Measurements from ENCODE around the gene MSI2. TPM values are rescaled to one million over a fixed set of nuclear protein-coding genes. Genes with fewer than 3 reads are reported as not detected.

Gene MSI2
- total and polyA plus RNA-seq, 2 donors, result 19.0 to 43.4 TPM

DNA sequence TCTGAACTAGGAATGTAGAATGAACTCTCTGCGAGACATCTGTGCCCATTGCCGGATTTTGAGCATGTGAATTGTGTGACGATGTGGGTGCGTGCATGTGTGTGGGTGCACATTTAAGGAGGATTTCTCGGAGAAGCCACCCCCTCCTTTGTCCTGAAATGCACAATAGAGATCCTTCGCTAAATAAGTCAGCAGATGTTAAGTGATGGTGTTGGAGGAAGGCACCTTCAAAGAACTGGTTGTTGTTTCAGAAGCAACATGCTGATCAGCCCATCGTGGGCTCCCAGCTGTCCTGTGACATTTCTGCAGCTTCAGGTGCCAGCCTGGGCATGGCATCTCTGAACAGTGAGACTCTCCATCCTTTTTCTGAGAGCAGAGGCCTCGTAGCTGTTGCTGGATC lies 194.9 kb downstream of the MSI2 start:
- peaks cover 2% of the 10 kb centered on the region for H3K36me3 ChIP-seq (ENCODE audit: insufficient read depth)
- no peak overlapping the region for H3K27ac ChIP-seq (ENCODE audit: low read depth)
- H3K4me3 ChIP-seq (ENCODE audit: low read depth, low read length), result no peak overlapping the region
- WGBS, result 93% methylated on average over 8 of the region's 8 CpGs
- no peaks in the 10 kb centered on the region for H3K4me1 ChIP-seq (ENCODE audit: insufficient read depth)
- DNase-seq (ENCODE audit: extremely low spot score), result no peak

DNA sequence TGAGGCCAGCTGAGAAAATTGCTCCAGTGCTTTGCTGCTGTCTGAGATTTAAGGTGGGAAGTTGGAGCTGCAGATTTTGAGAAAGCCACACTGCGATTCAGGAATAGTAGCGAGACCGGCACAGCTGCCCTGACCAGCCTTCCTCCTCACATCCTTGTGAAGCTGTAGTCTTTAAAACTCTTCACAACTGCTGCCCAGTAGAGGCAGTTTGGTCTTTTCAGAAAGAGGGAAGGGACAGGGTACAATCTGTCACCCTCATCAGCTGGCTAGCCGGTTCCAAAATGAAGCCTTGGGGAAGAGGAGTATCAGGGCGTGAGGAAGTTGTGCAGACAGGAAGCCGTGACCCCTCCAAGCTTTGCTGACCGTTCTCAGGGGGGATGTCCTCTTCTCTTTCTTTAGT lies 195.3 kb downstream of the MSI2 start:
- H3K4me1 ChIP-seq (ENCODE audit: insufficient read depth), result no peaks in the 10 kb centered on the region
- WGBS, result 84% methylated on average over 7 of the region's 7 CpGs

DNA sequence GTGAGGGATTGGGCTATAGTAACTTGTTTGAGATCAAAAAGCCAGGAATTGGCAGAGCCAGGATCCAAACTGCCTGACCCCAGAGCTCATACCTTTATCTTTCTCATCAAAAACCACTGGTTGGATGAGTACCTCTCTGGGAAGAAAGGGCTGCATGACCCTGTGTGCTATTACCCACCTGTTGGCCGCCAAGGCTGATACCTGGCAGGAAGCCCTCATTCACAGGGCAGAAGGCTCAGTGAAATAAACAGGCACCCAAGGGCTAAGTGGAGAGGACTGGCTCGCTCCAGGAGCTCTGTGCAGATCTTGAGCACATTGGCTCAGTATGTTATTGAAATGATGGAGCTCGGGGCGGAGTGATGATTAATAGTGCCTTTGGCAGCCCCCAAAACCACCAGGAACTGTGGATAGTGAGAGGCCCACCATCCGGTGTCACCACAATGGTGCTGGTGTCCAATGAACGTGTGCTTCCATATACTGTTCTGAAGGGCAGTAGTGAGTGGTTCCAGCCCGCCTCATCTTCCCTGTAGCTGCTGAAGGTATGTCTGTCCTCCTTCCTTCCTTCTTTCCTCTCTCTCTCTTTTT lies 197.6 kb downstream of the MSI2 start:
- Histone ChIP-seq H3K36me3 (ENCODE audit: insufficient read depth) (peaks cover 2% of the 10 kb centered on the region), H3K4me3 (ENCODE audit: low read depth, low read length) (no peak overlapping the region), H3K4me1 (ENCODE audit: insufficient read depth) (no peaks in the 10 kb centered on the region), H3K27ac (ENCODE audit: low read depth) (no peak overlapping the region)
- 88% methylated on average over 7 of the region's 7 CpGs for WGBS
- no peak for DNase-seq (ENCODE audit: extremely low spot score)

More for the DNA sequence above, 195.3 kb downstream of the MSI2 start:
- peaks cover 2% of the 10 kb centered on the region for H3K36me3 ChIP-seq (ENCODE audit: insufficient read depth)
- no peak for DNase-seq (ENCODE audit: extremely low spot score)
- H3K4me3 ChIP-seq (ENCODE audit: low read depth, low read length), result no peak overlapping the region
- H3K27ac ChIP-seq (ENCODE audit: low read depth), result no peak overlapping the region

DNA sequence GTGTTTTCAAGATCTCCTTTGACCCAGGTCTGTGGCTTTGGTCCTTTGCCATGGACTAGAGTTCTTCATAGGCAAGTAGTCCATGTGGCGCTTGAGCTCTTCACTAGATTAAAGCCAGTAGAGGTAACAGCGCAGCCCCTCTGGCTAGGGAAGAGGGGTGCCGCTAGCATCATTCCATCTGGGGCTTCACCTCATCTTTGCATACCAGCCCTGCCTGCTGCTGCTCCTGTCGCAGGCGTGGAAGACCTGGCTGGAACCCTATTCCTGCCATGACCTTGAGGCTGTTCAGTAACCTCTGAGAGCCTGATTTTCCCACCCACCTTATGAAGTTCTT lies 198.4 kb downstream of the MSI2 start:
- Histone ChIP-seq H3K4me3 (ENCODE audit: low read depth, low read length) (no peak overlapping the region), H3K27ac (ENCODE audit: low read depth) (no peak overlapping the region), H3K36me3 (ENCODE audit: insufficient read depth) (peaks cover 2% of the 10 kb centered on the region), H3K4me1 (ENCODE audit: insufficient read depth) (no peaks in the 10 kb centered on the region)
- DNase-seq (ENCODE audit: extremely low spot score), result no peak
- 94% methylated on average over 5 of the region's 5 CpGs for WGBS

DNA sequence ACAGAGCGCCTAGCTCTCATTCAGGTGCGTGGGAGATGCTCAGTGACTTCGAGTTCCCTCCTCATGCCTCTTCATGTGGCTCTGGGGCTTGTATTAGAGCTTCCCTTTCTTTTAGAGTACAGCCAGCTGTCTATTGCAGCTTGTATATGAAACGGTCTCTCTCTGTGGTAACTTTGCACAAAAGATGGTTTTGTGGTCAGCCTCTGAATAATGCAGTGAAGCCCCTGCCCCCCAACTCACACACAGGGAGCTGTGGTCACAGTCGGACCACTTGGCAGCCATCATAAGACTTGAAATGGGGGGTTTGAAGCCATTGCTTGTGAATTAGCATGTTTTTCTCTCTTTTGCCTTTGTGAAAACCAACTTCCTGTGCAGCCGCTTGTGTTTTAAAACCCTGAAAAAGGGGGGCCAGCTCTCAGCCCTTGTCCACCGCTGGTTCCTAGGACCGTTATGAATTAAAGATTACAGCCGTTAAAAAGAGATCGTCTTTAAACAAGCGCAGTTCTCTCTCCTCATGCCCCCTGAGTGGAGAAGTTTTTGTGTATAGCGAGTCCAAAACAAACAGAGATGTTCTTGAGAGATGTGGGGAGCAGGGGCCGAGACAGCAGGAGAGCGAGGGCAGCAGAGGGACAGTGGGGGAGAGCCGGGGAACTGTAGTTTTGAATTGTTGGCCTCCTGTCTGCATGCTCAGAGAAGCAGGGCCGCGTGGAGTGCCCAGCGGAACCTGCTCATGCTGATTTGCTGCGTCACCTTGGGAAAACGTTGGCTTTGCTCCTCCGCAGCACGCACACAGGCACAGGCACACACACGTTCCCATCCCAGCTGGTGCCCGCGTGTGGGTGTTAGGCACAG lies 199.0 kb downstream of the MSI2 start:
- no peak overlapping the region for H3K4me3 ChIP-seq (ENCODE audit: low read depth, low read length)
- no peak for DNase-seq (ENCODE audit: extremely low spot score)
- no peaks in the 10 kb centered on the region for H3K4me1 ChIP-seq (ENCODE audit: insufficient read depth)
- WGBS, result 57% methylated on average over 25 of the region's 25 CpGs
- no peak overlapping the region for H3K27ac ChIP-seq (ENCODE audit: low read depth)
- H3K36me3 ChIP-seq (ENCODE audit: insufficient read depth), result peaks cover 2% of the 10 kb centered on the region

DNA sequence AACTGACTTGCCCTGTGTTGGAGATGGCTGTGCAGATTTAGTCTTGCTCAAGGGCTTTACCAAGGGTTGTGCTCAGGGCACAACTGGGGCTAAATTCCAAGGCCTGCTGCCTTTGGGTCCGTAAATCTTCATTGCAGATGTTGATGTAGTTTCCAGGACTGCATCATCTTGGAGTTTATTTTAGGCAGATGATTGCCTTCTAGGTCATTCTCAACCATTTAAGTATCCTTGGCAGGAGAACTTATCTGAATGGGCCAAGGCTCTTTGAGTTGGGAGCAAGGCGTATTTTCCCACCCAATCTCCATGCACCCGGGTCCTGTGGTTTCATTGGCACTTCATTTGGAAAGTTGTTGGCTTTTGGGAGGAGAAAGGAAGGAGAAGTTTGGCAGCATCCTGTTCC lies 200.3 kb downstream of the MSI2 start:
- WGBS, result 61% methylated on average over 3 of the region's 3 CpGs
- DNase-seq (ENCODE audit: extremely low spot score), result no peak
- no peaks in the 10 kb centered on the region for H3K4me1 ChIP-seq (ENCODE audit: insufficient read depth)

DNA sequence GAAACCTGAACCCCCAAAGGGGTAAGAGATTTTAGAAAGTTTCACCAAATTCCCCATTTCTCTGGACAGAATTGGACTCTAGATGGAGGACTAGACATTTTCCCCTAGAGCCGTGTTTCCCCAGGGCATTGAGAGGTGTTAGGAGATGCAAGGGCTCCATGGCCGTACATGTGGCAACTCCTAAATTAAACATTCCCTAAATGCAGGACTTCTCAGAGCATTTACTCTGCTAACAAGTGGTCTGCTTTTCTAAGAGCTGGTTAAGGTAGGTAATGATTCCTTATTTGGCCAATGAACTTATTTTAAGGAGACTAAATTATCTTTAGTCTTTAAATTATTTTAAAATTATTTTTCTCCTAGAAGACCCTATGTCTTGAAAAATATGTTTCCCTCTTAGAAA lies 200.9 kb downstream of the MSI2 start:
- H3K36me3 ChIP-seq (ENCODE audit: insufficient read depth), result peaks cover under 1% of the 10 kb centered on the region
- H3K4me3 ChIP-seq (ENCODE audit: low read depth, low read length), result no peak overlapping the region
- no peak for DNase-seq (ENCODE audit: extremely low spot score)
- H3K4me1 ChIP-seq (ENCODE audit: insufficient read depth), result no peaks in the 10 kb centered on the region
- WGBS, result 97% methylated on average over 2 of the region's 2 CpGs
- H3K27ac ChIP-seq (ENCODE audit: low read depth), result no peak overlapping the region

More for the DNA sequence above, 200.3 kb downstream of the MSI2 start:
- Histone ChIP-seq H3K4me3 (ENCODE audit: low read depth, low read length) (no peak overlapping the region), H3K36me3 (ENCODE audit: insufficient read depth) (peaks cover 2% of the 10 kb centered on the region), H3K27ac (ENCODE audit: low read depth) (no peak overlapping the region)

DNA sequence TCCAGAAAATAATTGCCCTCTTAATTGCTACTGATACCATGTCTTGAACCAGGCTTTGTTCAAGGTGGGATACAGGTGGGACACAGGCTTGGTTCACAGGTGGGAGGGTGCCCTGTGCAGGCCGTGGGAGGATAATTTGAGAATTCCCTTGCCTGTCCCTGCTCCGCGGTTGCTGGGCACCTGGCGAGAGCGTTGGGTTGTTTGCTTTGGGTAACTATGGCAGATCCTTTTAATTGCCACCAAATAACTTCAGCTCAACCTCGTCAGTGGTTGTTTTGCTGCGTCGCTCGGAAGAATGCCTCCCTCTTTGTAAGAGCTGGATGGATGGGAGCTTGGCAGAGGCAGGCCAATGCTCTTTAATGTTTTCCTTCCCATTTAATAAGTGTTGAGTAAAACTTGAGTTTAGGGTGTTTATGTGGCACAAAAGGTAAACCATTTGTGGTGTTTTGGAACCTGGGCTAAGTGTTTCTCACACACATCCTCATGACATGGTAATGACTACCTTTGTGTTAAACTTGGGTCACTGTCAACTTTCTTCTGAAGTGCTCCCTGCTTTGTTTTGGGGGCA lies 202.5 kb downstream of the MSI2 start:
- 96% methylated on average over 9 of the region's 9 CpGs for WGBS
- H3K4me1 ChIP-seq (ENCODE audit: insufficient read depth), result no peaks in the 10 kb centered on the region
- no peak overlapping the region for H3K27ac ChIP-seq (ENCODE audit: low read depth)
- no peak for DNase-seq (ENCODE audit: extremely low spot score)
- H3K36me3 ChIP-seq (ENCODE audit: insufficient read depth), result no peaks in the 10 kb centered on the region
- H3K4me3 ChIP-seq (ENCODE audit: low read depth, low read length), result no peak overlapping the region

DNA sequence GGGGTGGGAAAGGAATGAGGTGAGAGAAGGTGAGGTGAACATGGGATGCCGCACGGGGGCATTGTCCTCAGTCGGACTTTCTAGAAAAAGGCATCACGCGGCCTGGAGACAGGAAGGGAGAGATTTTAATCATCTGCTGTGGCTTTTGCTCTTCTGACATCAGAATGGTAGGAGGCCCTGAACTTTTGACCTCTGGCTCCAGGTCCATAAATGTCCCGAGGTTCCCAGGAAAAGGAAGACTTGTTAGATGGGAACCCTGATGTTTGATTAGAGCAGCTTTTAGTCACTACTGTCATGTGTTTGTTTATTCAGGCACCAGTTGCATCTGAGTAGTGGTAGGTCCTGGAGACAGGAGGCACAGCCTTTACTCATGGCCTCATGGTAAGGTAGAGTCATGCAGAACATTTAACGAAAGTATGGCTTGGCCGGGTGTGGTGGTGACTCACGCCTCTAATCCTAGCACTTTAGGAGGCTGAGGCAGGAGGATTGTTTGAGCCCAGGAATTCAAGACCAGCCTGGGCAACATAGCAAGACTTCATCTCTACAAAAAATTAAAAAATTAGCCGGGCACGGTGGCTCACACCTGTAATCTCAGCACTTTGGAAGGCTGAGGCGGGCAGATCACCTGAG lies 203.1 kb downstream of the MSI2 start:
- WGBS, result 79% methylated on average over 12 of the region's 12 CpGs
- Histone ChIP-seq H3K27ac (ENCODE audit: low read depth) (no peak overlapping the region), H3K36me3 (ENCODE audit: insufficient read depth) (no peaks in the 10 kb centered on the region), H3K4me1 (ENCODE audit: insufficient read depth) (no peaks in the 10 kb centered on the region), H3K4me3 (ENCODE audit: low read depth, low read length) (no peak overlapping the region)
- DNase-seq (ENCODE audit: extremely low spot score), result no peak

DNA sequence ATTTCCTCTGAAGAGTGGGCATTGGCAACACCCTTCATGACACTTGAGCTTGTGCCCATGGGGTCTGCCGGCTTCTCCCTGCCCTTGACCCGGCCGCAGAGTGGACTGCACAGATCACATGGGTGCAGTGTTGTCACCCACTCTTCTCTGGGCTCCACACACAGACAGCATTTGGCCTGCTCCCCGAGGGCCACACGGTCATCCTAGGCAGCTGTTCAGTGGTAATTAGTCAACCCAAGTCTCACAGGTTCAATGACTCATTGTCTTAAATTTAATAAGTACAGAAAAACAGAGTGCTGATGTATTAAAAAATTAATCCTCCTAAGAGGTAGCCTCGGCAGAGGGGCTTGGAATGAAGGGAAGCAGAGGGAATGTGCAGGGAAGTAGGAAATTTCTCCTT lies 204.8 kb downstream of the MSI2 start:
- 92% methylated on average over 6 of the region's 6 CpGs for whole genome bisulfite sequencing

DNA sequence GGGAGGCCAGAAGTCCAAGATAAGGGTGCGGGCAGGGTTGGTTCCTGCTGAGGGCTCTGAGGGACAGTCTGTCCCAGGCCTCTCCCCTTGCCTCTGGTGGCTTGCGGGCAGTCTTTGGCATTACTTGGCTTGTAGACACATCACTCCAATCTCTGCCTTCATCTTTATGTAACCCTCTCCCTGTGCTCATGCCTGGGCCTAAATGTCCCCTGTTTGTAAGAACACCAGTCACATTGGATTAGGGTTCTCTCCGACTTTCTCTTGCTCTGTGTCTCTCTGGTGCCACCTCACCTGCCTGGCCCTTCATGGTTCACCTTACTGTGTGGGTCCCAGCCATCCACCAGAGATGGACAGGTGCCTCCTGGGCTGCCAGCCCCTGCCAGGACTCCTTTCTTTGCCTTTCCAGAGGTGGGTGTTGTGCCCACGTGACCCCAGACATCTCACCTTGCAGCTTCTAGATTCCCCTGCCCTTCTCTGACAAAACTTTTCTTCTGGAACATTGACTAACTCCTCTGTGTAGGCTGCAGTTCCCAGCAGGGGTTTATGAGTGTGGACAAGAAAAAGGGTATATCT lies 205.8 kb downstream of the MSI2 start:
- H3K36me3 ChIP-seq (ENCODE audit: insufficient read depth), result no peaks in the 10 kb centered on the region
- no peak for DNase-seq (ENCODE audit: extremely low spot score)
- 82% methylated on average over 4 of the region's 4 CpGs for WGBS
- no peak overlapping the region for H3K4me3 ChIP-seq (ENCODE audit: low read depth, low read length)
- no peaks in the 10 kb centered on the region for H3K4me1 ChIP-seq (ENCODE audit: insufficient read depth)
- no peak overlapping the region for H3K27ac ChIP-seq (ENCODE audit: low read depth)

More for the DNA sequence above, 204.8 kb downstream of the MSI2 start:
- H3K4me3 ChIP-seq (ENCODE audit: low read depth, low read length), result no peak overlapping the region
- H3K36me3 ChIP-seq (ENCODE audit: insufficient read depth), result no peaks in the 10 kb centered on the region
- H3K4me1 ChIP-seq (ENCODE audit: insufficient read depth), result no peaks in the 10 kb centered on the region
- no peak for DNase-seq (ENCODE audit: extremely low spot score)
- H3K27ac ChIP-seq (ENCODE audit: low read depth), result no peak overlapping the region

DNA sequence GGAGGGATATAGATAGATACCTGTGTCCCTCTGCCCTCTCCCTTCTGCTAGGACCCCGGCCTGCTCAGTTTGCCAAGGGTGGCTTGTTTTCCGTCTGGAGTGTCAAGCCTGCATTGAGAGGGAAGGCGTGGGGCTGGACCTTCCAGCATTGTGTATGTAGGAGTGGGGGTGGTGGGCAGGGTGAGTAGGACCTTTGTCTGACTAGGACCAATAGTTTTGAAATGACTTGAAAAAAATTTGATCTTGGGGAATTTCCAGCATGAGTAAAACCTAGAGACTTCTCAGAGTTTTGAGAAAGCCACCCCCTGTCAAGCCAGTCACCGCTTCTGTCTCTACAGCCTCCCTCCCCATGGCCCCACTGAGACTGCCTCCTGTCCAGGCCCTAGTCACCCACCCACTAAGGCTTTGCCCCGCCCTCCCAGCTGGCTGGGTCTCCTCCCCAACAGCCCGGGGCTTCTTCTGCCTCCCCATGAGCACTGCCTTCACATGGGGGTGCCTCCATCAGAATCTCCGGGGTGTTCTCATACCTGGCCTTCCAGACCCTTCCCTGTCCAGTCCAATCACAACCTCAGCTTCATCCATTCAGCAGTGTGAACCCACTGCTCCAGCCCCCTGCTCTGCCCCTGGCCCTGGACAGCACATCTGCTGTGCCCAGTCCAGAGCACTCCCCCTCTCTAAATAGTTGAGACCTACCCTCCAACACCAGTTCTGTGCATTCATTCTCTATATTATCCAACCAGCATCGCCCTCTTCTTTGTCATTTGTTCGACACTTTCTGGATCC lies 207.0 kb downstream of the MSI2 start:
- H3K27ac ChIP-seq (ENCODE audit: low read depth), result no peak overlapping the region
- H3K36me3 ChIP-seq (ENCODE audit: insufficient read depth), result no peaks in the 10 kb centered on the region
- no peaks in the 10 kb centered on the region for H3K4me1 ChIP-seq (ENCODE audit: insufficient read depth)
- no peak for DNase-seq (ENCODE audit: extremely low spot score)
- H3K4me3 ChIP-seq (ENCODE audit: low read depth, low read length), result no peak overlapping the region
- 83% methylated on average over 9 of the region's 9 CpGs for WGBS
